ENCODE data around the gene SLC9A3. TPM values are rescaled to one million over a fixed set of nuclear protein-coding genes. Genes with fewer than 3 reads are reported as not detected.
A peak's percentile ranks its signal among the peaks of the same experiment; 100 is the strongest.

The SLC9A3 gene
- total and polyA plus RNA-seq, 2 of the 13 experiments (the other 11 are each of a cell fraction or from before 2014, with no cell fraction given), result 1.5 to 1.8 TPM

- TF ChIP-seq ARID4A (CRISPR knock-in tag; IDR thresholded peaks at IDR 0.05; ENCODE audit: borderline replicate concordance) (0 out of 2 replicates have a peak, but pooled peaks have one; percentile 17), ZNF121 (CRISPR knock-in tag; IDR thresholded peaks at IDR 0.05) (no peak), KDM6A (CRISPR knock-in tag; IDR thresholded peaks at IDR 0.05; ENCODE audit: low read depth) (no peak), EZH2 (conservative IDR thresholded peaks at IDR 0.05; ENCODE audit: low read depth, low read length) (peak; percentile 86; the same call in 1 of the 2 replicates), STAG1 (CRISPR knock-in tag; IDR thresholded peaks at IDR 0.05) (peak; percentile 44), ZNF883 (CRISPR knock-in tag; IDR thresholded peaks at IDR 0.05; ENCODE audit: not compliant biosample characterization) (no peak), RORA (CRISPR knock-in tag; IDR thresholded peaks at IDR 0.05) (no peak), FOXP4 (CRISPR knock-in tag; IDR thresholded peaks at IDR 0.05) (no peak), RBFOX2 (IDR thresholded peaks at IDR 0.05; ENCODE audit: low read depth, low read length) (no peak), ZMYM3 (CRISPR knock-in tag; IDR thresholded peaks at IDR 0.05) (no peak), EP300 (IDR thresholded peaks at IDR 0.05; ENCODE audit: low read depth in 2 of 2, low read length in 2 of 2) (no peak), EP300 (CRISPR knock-in tag; IDR thresholded peaks at IDR 0.05; ENCODE audit: borderline replicate concordance) (no peak), MNT (IDR thresholded peaks at IDR 0.05) (peak; percentile 69), CC2D1A (CRISPR knock-in tag; IDR thresholded peaks at IDR 0.05) (no peak), RFXAP (CRISPR knock-in tag; IDR thresholded peaks at IDR 0.05; ENCODE audit: borderline replicate concordance) (no peak), ZNF468 (CRISPR knock-in tag; IDR thresholded peaks at IDR 0.05) (no peak), ARNT2 (CRISPR knock-in tag; IDR thresholded peaks at IDR 0.05; ENCODE audit: low read depth) (no peak), SALL1 (CRISPR knock-in tag; IDR thresholded peaks at IDR 0.05) (peak; percentile 21; the same call in 1 of the 2 replicates), ZBTB8A (CRISPR knock-in tag; IDR thresholded peaks at IDR 0.05; ENCODE audit: borderline replicate concordance, low read depth) (no peak)
Observed at GRCh38 chr5:488744-489688, 35.2 kb downstream of the SLC9A3 start (continued).

Data from HepG2 (cell line).